ENCODE measurements around the gene VAV2. TPM values are rescaled to one million over a fixed set of nuclear protein-coding genes. Genes with fewer than 3 reads are reported as not detected.

Gene VAV2
- total and polyA plus RNA-seq, 11 donors: 3.3 to 9.9 (median 5.3) TPM

DNA sequence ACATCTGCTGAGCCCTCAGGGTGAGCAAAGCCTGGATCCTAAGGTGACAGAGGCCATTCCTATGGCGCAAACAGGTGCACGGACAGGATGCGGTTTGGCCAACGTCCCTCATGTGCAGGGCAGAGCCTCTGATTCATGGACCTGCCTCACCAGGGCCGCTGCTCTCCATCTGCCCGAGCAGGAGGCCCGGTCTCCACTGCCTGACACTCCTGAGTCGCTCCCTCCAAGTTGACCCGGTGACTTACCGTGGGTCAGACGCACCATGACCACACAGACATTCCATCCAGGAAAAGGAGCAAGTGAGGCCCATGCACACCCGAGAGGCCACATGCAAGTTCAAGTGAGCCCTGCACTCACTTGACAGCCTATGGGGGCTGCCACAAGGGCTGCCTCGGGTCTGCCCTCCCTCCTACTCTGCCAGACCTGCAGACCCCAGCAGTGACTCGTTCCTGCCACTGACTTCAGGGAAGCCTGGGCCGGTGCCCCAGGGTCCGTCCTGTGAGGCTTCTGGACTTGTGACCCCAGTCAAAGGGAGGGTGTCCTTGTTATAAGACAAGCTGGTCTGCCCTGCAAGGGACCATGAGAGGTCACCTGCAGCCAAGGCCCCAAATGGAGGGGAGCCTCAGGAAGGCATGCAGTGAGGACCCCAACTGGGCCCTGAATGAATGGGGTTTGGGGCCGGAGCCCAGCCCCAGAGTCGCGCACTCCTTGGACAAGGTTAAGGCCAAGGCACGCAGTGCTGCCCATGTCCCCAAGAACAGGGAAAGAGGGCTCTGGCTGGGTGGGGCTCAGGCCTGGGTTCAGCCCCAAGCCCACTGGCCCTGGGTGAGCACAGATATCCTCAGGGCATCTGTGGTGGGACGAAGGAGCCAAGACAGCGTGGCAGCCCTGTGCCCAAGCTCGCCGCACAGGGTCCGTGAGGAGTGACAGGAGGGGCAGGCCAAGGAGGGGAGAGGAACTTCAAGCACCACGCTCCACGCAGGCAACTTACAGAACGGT lies 43.2 kb upstream of the VAV2 start:
- Histone ChIP-seq H3K27ac (no peak overlapping the region), H3K9me3 (peaks cover 0 to 27% (median 10%) of the 10 kb centered on the region in 12 donors), H3K27me3 (no peaks in the 10 kb centered on the region), H3K36me3 (peaks cover 5 to 100% (median 93%) of the 10 kb centered on the region in 9 donors), H3K4me1 (no peaks in the 10 kb centered on the region), H3K4me3 (no peak overlapping the region)
- TF ChIP-seq, protein P1, sequence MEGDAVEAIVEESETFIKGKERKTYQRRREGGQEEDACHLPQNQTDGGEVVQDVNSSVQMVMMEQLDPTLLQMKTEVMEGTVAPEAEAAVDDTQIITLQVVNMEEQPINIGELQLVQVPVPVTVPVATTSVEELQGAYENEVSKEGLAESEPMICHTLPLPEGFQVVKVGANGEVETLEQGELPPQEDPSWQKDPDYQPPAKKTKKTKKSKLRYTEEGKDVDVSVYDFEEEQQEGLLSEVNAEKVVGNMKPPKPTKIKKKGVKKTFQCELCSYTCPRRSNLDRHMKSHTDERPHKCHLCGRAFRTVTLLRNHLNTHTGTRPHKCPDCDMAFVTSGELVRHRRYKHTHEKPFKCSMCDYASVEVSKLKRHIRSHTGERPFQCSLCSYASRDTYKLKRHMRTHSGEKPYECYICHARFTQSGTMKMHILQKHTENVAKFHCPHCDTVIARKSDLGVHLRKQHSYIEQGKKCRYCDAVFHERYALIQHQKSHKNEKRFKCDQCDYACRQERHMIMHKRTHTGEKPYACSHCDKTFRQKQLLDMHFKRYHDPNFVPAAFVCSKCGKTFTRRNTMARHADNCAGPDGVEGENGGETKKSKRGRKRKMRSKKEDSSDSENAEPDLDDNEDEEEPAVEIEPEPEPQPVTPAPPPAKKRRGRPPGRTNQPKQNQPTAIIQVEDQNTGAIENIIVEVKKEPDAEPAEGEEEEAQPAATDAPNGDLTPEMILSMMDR (IDR thresholded peaks at IDR 0.05): no peak
- peak in 1 of 4 donors; percentile 17 for ATAC-seq
- DNase-seq: peak in 1 of 5 donors; percentile 25
- intact Hi-C loops (cut with DNase I): no loop called here
- 90 to 97% (median 93%) methylated on average over 23 to 28 of the region's 28 CpGs for WGBS, 4 donors

DNA sequence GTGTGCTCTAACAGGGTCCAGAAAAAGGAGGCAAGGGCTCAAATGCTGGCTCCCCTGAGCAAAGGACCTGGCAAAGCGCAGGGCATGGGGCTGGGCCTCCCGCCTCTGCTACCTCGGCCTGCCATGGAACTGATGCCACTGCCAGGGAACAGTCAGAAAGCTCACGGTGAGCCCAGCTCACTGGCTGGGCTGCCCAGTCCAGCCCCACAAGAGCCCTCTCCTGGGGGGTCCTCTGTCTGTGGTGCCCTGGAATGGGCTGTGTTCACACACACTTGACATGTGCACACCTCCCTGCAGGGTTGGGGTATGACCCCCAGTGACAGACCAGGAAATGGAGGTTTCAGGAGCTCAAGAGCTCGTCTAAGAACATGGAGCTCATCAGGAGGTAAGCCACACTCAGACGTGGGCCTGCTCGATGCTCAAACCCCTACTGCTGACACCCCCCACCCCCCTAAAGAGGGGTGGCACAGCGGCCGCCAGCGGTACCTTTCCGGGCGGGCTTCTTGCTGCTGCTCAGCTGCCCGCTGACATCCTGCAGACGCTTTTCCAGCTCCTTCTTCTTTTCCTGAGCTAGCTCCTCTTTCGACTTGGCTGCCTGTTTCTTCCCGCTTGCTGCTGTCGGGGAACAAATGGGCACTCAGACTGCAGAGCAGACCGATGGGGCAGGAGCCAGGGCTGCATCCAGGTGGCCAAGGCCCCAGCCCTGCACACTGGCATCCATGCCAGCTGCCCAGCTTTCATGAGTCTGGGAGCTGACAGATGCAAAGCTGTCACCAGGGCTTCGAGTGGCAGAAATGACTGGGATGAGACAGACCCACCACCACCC lies 42.3 kb upstream of the VAV2 start:
- ATAC-seq (no peak), DNase-seq (peak in 1 of 5 donors; percentile 6)
- TF ChIP-seq, protein P1 (IDR thresholded peaks at IDR 0.05): no peak
- TF ChIP-seq POLR2A (IDR thresholded peaks at IDR 0.05): no peak
- 94 to 95% (median 95%) methylated on average over 19 of the region's 19 CpGs for WGBS, 4 donors
- Histone ChIP-seq H3K27me3 (no peaks in the 10 kb centered on the region), H3K9me3 (peaks cover 0 to 27% (median 10%) of the 10 kb centered on the region in 12 donors), H3K4me3 (no peak overlapping the region), H3K4me1 (no peaks in the 10 kb centered on the region), H3K27ac (no peak overlapping the region), H3K36me3 (peaks cover 5 to 100% (median 92%) of the 10 kb centered on the region in 9 donors)
- intact Hi-C loops (cut with DNase I): no loop called here

DNA sequence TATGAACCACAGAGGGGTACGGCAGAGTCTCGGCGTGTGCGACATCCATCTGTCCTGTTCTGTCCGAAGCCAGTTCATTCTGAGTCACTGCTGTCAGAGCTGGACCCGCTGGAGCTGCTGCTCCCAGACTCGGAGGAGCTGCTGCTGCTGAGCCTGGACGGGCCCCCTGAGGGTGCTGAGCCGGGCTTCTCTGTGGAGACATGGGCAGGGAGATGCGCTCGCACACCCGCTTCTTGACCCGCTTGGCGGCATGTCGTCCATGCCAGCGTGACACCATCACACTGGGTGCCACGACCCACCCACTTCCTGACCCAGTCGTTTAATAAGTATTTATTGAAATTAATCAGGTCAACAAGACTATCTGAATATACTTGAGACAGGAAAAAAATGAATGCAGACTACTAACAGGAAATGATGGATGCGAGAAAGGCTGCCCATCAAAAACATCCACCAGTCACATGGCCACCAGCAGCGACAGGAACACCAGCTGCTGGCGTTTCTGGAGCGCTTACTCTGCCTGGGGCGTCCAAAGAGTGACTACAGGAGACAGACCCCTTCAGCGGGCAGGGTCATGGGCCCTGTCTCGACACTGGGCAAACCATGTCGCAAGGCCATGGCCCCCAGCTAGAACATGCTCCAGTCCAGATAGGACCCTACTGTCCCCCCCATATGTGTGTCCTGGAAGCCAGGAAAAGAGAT lies 41.5 kb upstream of the VAV2 start:
- Histone ChIP-seq H3K27me3 (no peaks in the 10 kb centered on the region), H3K4me3 (no peak overlapping the region), H3K4me1 (no peaks in the 10 kb centered on the region), H3K27ac (no peak overlapping the region), H3K36me3 (peaks cover 5 to 95% (median 86%) of the 10 kb centered on the region in 9 donors), H3K9me3 (peaks cover 0 to 21% (median 10%) of the 10 kb centered on the region in 12 donors)
- DNase-seq (no peak), ATAC-seq (no peak)
- WGBS, 4 donors: 92 to 95% (median 95%) methylated on average over 25 to 26 of the region's 26 CpGs
- TF ChIP-seq, protein P1 (IDR thresholded peaks at IDR 0.05): no peak
- no peak for TF ChIP-seq POLR2A (IDR thresholded peaks at IDR 0.05)
- intact Hi-C loops (cut with DNase I): no loop called here

Data from heart left ventricle (tissue), 16 donors.